KMS-11 (cell line): ENCODE data around the gene ASB18.

Source experiments
- H2AFZ ChIP-seq: fragments of 200-600 bp; sonication (generic); 2 replicates; pipeline ENCODE4 v1.6.1; 2016; ENCODE audit warnings: antibody characterized with exemption, mixed run types, low read depth
- H3K27ac ChIP-seq: fragments of 200-600 bp; sonication (generic); 2 replicates; pipeline ENCODE4 v1.6.1; 2016; ENCODE audit warnings: mild to moderate bottlenecking, mixed run types
- H3K27me3 ChIP-seq: fragments of 200-600 bp; sonication (generic); 2 replicates; pipeline ENCODE4 v1.6.1; 2017; ENCODE audit warnings: mild to moderate bottlenecking, low read depth, mixed run types, moderate library complexity; ENCODE audit not compliant: insufficient read depth
- H3K36me3 ChIP-seq: fragments of 200-600 bp; sonication (generic); 2 replicates; pipeline ENCODE4 v1.6.1; 2017; ENCODE audit warnings: mild to moderate bottlenecking, mixed run types; ENCODE audit not compliant: insufficient read depth
- H3K4me1 ChIP-seq: fragments of 200-600 bp; sonication (generic); 2 replicates; pipeline ENCODE4 v1.6.1; 2016; ENCODE audit warnings: mild to moderate bottlenecking, low read depth, mixed run types; ENCODE audit not compliant: poor library complexity, severe bottlenecking
- H3K4me2 ChIP-seq: fragments of 200-600 bp; sonication (generic); 2 replicates; pipeline ENCODE4 v1.7.0; 2016; ENCODE audit warnings: mild to moderate bottlenecking, mixed run types
- H3K4me3 ChIP-seq: fragments of 200-600 bp; sonication (generic); IDR thresholded peaks from 2 replicates; pipeline ENCODE4 v1.6.1; 2017; ENCODE audit warnings: low read depth, low read length, mixed read lengths; ENCODE audit not compliant: insufficient read depth
- H3K79me2 ChIP-seq: fragments of 200-600 bp; sonication (generic); 2 replicates; pipeline ENCODE4 v1.6.1; 2016; ENCODE audit warnings: low read depth, mixed run types; ENCODE audit not compliant: insufficient read depth
- H3K9ac ChIP-seq: fragments of 200-600 bp; sonication (generic); 2 replicates; pipeline ENCODE4 v1.6.1; 2016; ENCODE audit warnings: mild to moderate bottlenecking, mixed run types
- H4K20me1 ChIP-seq: fragments of 200-600 bp; sonication (generic); 2 replicates; pipeline ENCODE4 v1.6.1; 2016; ENCODE audit warnings: mild to moderate bottlenecking, mixed run types; ENCODE audit not compliant: insufficient read depth
- TF ChIP-seq, protein P1 (sequence below): fragments of 200-600 bp; sonication (generic); conservative IDR thresholded peaks from 2 replicates; pipeline ENCODE4 v1.6.1; 2017; ENCODE audit warnings: low read depth, mild to moderate bottlenecking, antibody characterized with exemption, low read length, moderate library complexity, mixed read lengths

Gene ASB18

DNA sequence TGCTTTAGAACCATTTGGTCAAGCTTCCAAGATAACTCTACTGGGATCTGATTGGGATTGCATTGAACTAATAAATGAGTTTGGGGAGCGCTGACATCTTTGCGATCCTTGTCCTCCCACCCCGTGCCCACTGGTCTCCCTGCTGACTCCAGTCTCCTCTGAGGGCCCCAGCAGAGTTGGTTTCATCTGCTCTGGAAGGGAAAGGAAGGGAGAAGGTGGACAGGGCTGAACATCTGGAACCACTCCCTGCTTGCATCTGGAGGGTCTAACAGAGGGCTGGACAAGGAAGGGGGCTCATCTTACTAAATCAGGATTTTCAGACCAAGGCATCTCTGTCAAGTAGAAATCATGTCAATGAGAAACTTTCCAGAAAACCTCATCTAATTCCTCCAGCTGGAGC is 108.8 kb downstream of the ASB18 start:
- Histone ChIP-seq H3K36me3 (no peaks in the 10 kb centered on the region), H3K4me3 (no peak overlapping the region), H4K20me1 (no peaks in the 10 kb centered on the region), H3K9ac (no peak overlapping the region), H3K79me2 (no peaks in the 10 kb centered on the region), H3K4me1 (no peaks in the 10 kb centered on the region), H2AFZ (no peak overlapping the region), H3K4me2 (no peak overlapping the region), H3K27ac (no peak overlapping the region), H3K27me3 (no peaks in the 10 kb centered on the region)
- TF ChIP-seq, protein P1, sequence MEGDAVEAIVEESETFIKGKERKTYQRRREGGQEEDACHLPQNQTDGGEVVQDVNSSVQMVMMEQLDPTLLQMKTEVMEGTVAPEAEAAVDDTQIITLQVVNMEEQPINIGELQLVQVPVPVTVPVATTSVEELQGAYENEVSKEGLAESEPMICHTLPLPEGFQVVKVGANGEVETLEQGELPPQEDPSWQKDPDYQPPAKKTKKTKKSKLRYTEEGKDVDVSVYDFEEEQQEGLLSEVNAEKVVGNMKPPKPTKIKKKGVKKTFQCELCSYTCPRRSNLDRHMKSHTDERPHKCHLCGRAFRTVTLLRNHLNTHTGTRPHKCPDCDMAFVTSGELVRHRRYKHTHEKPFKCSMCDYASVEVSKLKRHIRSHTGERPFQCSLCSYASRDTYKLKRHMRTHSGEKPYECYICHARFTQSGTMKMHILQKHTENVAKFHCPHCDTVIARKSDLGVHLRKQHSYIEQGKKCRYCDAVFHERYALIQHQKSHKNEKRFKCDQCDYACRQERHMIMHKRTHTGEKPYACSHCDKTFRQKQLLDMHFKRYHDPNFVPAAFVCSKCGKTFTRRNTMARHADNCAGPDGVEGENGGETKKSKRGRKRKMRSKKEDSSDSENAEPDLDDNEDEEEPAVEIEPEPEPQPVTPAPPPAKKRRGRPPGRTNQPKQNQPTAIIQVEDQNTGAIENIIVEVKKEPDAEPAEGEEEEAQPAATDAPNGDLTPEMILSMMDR: no peak

DNA sequence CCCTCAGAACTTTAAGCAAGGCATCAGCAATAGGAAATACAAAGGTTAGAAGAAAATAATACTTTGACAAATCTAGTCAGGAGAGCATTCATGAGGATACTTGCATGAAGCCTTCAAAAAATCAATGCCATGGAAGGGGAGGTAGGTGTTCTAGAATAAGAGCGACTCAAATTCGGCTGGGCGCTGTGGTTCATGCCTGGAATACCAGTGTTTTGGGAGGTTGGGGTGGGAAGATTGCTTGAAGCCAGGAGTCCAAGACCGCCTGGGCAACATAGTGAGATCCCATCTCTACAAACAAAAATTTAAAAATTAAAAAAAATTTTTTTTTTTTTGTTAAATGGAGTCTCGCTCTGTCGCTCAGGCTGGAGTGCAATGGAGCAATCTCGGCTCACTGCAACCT is 117.8 kb downstream of the ASB18 start:
- TF ChIP-seq, protein P1: no peak
- Histone ChIP-seq H3K4me3 (no peak overlapping the region), H2AFZ (no peak overlapping the region)

DNA sequence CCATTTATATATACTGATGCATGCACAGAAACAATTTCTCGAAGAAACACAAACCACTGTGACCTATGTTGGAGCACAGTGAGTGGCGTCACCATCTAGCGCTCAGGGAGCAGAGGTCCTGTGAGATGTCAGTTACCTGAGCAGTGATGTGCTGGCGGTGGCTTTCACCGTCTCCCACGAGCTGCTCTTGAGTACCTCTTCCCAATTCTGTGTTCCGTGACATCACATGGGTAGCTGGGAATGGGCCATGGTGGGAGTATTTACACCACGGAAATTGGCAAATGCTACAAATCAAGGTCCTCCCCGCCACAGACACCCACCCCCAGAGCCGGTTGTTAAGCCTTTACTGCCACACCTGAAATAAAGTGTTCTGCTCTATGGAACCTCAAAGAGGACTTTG is 120.4 kb downstream of the ASB18 start:
- Histone ChIP-seq H3K9ac (no peak overlapping the region), H3K4me2 (no peak overlapping the region), H3K4me1 (no peaks in the 10 kb centered on the region), H4K20me1 (no peaks in the 10 kb centered on the region), H3K27ac (no peak overlapping the region), H3K36me3 (no peaks in the 10 kb centered on the region), H3K79me2 (no peaks in the 10 kb centered on the region), H2AFZ (no peak overlapping the region), H3K27me3 (no peaks in the 10 kb centered on the region), H3K4me3 (no peak overlapping the region)
- TF ChIP-seq, protein P1: no peak

More for the DNA sequence above, 117.8 kb downstream of the ASB18 start:
- Histone ChIP-seq H3K4me2 (no peak overlapping the region), H4K20me1 (no peaks in the 10 kb centered on the region), H3K9ac (no peak overlapping the region), H3K27ac (no peak overlapping the region), H3K79me2 (no peaks in the 10 kb centered on the region), H3K36me3 (no peaks in the 10 kb centered on the region), H3K4me1 (no peaks in the 10 kb centered on the region), H3K27me3 (no peaks in the 10 kb centered on the region)
